CD14-positive monocyte (primary cell): Measurements from ENCODE around the gene INPP4B. TPM values are rescaled to one million over a fixed set of nuclear protein-coding genes. Genes with fewer than 3 reads are reported as not detected.

Experiments
- DNase-seq, 3 donors: peaks; one replicate each; pipeline ENCODE4 v3.0.0-alpha.2; 2011 to 2022
- H2AFZ ChIP-seq: 2 replicates; pipeline ENCODE4 v1.6.0; 2012; ENCODE audit warnings: mild to moderate bottlenecking, low read depth, low read length, inconsistent platforms; ENCODE audit not compliant: insufficient read depth, poor library complexity, severe bottlenecking
- H3K27ac ChIP-seq, 2 donors: 1 replicate in 1 of 2; 2 replicates in 1 of 2; pipeline ENCODE4 v1.5.1; 2012 to 2013; ENCODE audit warnings: low read length in 2 of 2, control low read depth in 1 of 2, inconsistent platforms in 1 of 2, low read depth in 1 of 2, mild to moderate bottlenecking in 1 of 2
- H3K27me3 ChIP-seq, 2 donors: one replicate each; pipeline versions ENCODE4 v1.6.0 to v1.6.1; 2011 to 2013; ENCODE audit warnings: low read length in 2 of 2; ENCODE audit not compliant: control insufficient read depth in 2 of 2, insufficient read depth in 2 of 2
- H3K36me3 ChIP-seq, 2 donors: replicated peaks in 1 of 2; 1 replicate in 1 of 2; 2 replicates in 1 of 2; pipeline versions ENCODE4 v1.5.1 to v1.6.1; 2012 to 2013; ENCODE audit warnings: low read length in 2 of 2, control low read depth in 1 of 2, inconsistent platforms in 1 of 2, mild to moderate bottlenecking in 1 of 2; ENCODE audit not compliant: insufficient read depth in 2 of 2, control insufficient read depth in 1 of 2
- H3K4me1 ChIP-seq, 2 donors: 1 replicate in 1 of 2; 2 replicates in 1 of 2; pipeline versions ENCODE4 v1.5.1 to v1.6.1; 2012 to 2013; ENCODE audit warnings: low read length in 2 of 2, control low read depth in 1 of 2, inconsistent platforms in 1 of 2, mild to moderate bottlenecking in 1 of 2, moderate library complexity in 1 of 2; ENCODE audit not compliant: insufficient read depth in 2 of 2, control insufficient read depth in 1 of 2
- H3K4me2 ChIP-seq: replicated peaks from 2 replicates; pipeline ENCODE3; 2012; ENCODE audit warnings: low read length, moderate library complexity, mild to moderate bottlenecking; ENCODE audit not compliant: poor library complexity, severe bottlenecking; ENCODE audit errors: extremely low read depth
- H3K4me3 ChIP-seq, 3 experiments: fragments of 200-600 bp in 1 of 3; sonication (generic) in 1 of 3; replicated peaks in 1 of 3; 1 replicate in 2 of 3; 2 replicates in 1 of 3; pipeline ENCODE4 v1.5.1; 2011 to 2013; ENCODE audit warnings: low read length in 3 of 3, mild to moderate bottlenecking in 3 of 3, control low read depth in 2 of 3, low read depth in 2 of 3, inconsistent platforms in 1 of 3, moderate library complexity in 1 of 3
- H3K79me2 ChIP-seq: 2 replicates; pipeline ENCODE4 v1.6.0; 2012; ENCODE audit warnings: mild to moderate bottlenecking, control low read depth, inconsistent platforms, low read length, moderate library complexity; ENCODE audit not compliant: insufficient read depth
- H3K9ac ChIP-seq: 2 replicates; pipeline ENCODE4 v1.6.0; 2017; ENCODE audit warnings: low read length, mild to moderate bottlenecking; ENCODE audit not compliant: insufficient read depth, poor library complexity, severe bottlenecking
- H3K9me3 ChIP-seq, 2 donors: replicated peaks in 1 of 2; 1 replicate in 1 of 2; 2 replicates in 1 of 2; pipeline versions ENCODE4 v1.5.1 to v1.6.1; 2012 to 2013; ENCODE audit warnings: low read length in 2 of 2, control low read depth in 1 of 2; ENCODE audit not compliant: control insufficient read depth in 1 of 2, insufficient read depth in 1 of 2
- H4K20me1 ChIP-seq: 2 replicates; pipeline ENCODE4 v1.6.0; 2012; ENCODE audit warnings: mild to moderate bottlenecking, low read length, control low read depth, moderate library complexity; ENCODE audit not compliant: insufficient read depth
- H3K27ac Mint-ChIP-seq, 7 donors: one replicate each; pipeline ENCODE4 v1.8.0; 2020; ENCODE audit warnings: mild to moderate bottlenecking in 7 of 7, mixed read lengths in 7 of 7, moderate library complexity in 6 of 7, inconsistent platforms in 2 of 7
- H3K27me3 Mint-ChIP-seq, 3 donors: one replicate each; pipeline ENCODE4 v1.8.0; 2021 to 2022; ENCODE audit warnings: low read depth in 3 of 3, mild to moderate bottlenecking in 3 of 3, mixed read lengths in 3 of 3, moderate library complexity in 3 of 3, inconsistent platforms in 1 of 3
- H3K36me3 Mint-ChIP-seq, 2 donors: one replicate each; pipeline ENCODE4 v1.8.0; 2020; ENCODE audit warnings: mixed read lengths in 2 of 2, inconsistent platforms in 1 of 2, mild to moderate bottlenecking in 1 of 2
- H3K4me1 Mint-ChIP-seq: one replicate; pipeline ENCODE4 v1.8.0; 2020; ENCODE audit warnings: mild to moderate bottlenecking, mixed read lengths
- H3K4me3 Mint-ChIP-seq, 2 donors: one replicate each; pipeline ENCODE4 v1.8.0; 2020; ENCODE audit warnings: mild to moderate bottlenecking in 2 of 2, mixed read lengths in 2 of 2, moderate library complexity in 1 of 2
- H3K9me3 Mint-ChIP-seq, 7 donors: one replicate each; pipeline ENCODE4 v1.8.0; 2020 to 2022; ENCODE audit warnings: mixed read lengths in 7 of 7, mild to moderate bottlenecking in 6 of 7, moderate library complexity in 6 of 7, inconsistent platforms in 2 of 7
- WGBS: methylation state at CpG from one replicate; pipeline ENCODE4 v1.1.5; 2013; ENCODE audit warnings: missing lambda C conversion rate; ENCODE audit not compliant: insufficient coverage; 5-methylcytosine and 5-hydroxymethylcytosine counted together
- intact Hi-C, 2 donors: fragments of 100-400 bp; cut with micrococcal nuclease; formaldehyde crosslinking; loops; one replicate each; pipeline versions ENCODE4 v1.15.0 to v1.15.1; 2023
- polyA plus RNA-seq, 3 donors: library from polyadenylated mRNA; depleted of rRNA in 1 of 3; unstranded in 2 of 3; stranded (reverse) in 1 of 3; fragments of 300-500 nt in 2 of 3; fragments of >200 nt in 1 of 3; fragmentation: Illumina TruSeq in 2 of 3; gene quantifications; 1 replicate in 2 of 3; 2 replicates in 1 of 3; pipeline ENCODE4 v1.2.3, GENCODE V29; 2012 to 2021
- TF ChIP-seq, protein P1 (sequence below): fragments of 200-600 bp; IDR thresholded peaks from one replicate; pipeline ENCODE4 v1.8.0; 2022; ENCODE audit warnings: antibody characterized with exemption, mild to moderate bottlenecking

The INPP4B gene
- polyA plus RNA-seq, 3 donors, result 0.13 to 0.38 (median 0.22) TPM

DNA sequence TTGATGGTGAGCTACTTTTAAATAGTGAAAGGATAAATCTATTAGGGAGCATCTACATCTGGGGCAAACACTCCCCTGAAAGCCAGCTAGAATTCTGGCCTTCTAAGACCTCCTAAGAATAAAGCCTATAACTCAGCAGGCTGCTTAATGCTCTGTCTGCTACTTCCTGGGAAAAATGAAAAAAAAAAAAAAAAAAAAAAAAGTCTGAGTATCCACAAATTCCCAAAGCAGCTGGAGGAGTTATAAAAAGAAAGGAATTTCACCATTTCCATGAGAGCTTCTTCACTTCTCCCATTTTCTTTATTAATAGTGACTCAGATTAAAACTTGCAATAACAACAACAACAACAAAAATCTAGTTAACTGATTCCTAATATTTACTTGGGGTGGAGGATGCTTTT, 511.2 kb downstream of the INPP4B start:
- no peak for DNase-seq
- H3K4me2 ChIP-seq, result no peak overlapping the region
- H3K9me3 ChIP-seq, result peaks cover 0 to 16% of the 10 kb centered on the region in 2 donors
- TF ChIP-seq, protein P1, sequence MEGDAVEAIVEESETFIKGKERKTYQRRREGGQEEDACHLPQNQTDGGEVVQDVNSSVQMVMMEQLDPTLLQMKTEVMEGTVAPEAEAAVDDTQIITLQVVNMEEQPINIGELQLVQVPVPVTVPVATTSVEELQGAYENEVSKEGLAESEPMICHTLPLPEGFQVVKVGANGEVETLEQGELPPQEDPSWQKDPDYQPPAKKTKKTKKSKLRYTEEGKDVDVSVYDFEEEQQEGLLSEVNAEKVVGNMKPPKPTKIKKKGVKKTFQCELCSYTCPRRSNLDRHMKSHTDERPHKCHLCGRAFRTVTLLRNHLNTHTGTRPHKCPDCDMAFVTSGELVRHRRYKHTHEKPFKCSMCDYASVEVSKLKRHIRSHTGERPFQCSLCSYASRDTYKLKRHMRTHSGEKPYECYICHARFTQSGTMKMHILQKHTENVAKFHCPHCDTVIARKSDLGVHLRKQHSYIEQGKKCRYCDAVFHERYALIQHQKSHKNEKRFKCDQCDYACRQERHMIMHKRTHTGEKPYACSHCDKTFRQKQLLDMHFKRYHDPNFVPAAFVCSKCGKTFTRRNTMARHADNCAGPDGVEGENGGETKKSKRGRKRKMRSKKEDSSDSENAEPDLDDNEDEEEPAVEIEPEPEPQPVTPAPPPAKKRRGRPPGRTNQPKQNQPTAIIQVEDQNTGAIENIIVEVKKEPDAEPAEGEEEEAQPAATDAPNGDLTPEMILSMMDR, result no peak
- no peak overlapping the region for H3K9ac ChIP-seq
- H3K9me3 Mint-ChIP-seq, result peaks cover 0 to 20% (median 8%) of the 10 kb centered on the region in 7 donors
- H3K4me3 Mint-ChIP-seq, result no peak overlapping the region
- no peaks in the 10 kb centered on the region for H3K4me1 ChIP-seq
- H3K4me1 Mint-ChIP-seq, result no peaks in the 10 kb centered on the region
- no peaks in the 10 kb centered on the region for H3K79me2 ChIP-seq
- no peaks in the 10 kb centered on the region for H4K20me1 ChIP-seq
- peaks cover 0 to 2% (median 0%) of the 10 kb centered on the region in 3 donors for H3K27me3 Mint-ChIP-seq
- H3K36me3 ChIP-seq, result no peaks in the 10 kb centered on the region
- H3K36me3 Mint-ChIP-seq, result no peaks in the 10 kb centered on the region
- intact Hi-C loops, result no loop called here
- H3K4me3 ChIP-seq, result no peak overlapping the region
- no peaks in the 10 kb centered on the region for H3K27me3 ChIP-seq
- no peak overlapping the region for H2AFZ ChIP-seq
- H3K27ac ChIP-seq, result no peak overlapping the region
- H3K27ac Mint-ChIP-seq, result no peak overlapping the region

DNA sequence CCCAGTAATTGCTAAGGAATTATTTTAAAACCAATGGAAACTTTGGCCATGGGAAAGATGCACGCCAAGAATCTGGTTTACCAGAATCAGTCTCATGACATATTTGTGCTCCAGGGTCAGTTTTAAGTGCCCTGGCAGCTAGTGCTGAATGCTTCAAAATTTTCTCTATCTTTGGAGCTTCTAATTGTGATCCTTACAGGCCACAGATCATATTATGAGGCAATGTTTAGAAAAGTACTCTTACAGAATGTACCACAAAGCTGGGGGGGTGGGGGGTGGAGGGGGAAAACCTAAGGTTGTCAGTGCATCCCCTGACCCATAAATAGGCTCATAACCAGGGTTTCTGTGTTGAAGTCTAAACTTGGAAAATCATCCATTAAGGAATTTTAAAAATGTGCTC, 514.5 kb downstream of the INPP4B start:
- H4K20me1 ChIP-seq, result no peaks in the 10 kb centered on the region
- Mint-ChIP-seq H3K27me3 (no peaks in the 10 kb centered on the region), H3K27ac (no peak overlapping the region), H3K36me3 (no peaks in the 10 kb centered on the region), H3K9me3 (peaks cover 0 to 17% (median 8%) of the 10 kb centered on the region in 7 donors), H3K4me3 (no peak overlapping the region), H3K4me1 (no peaks in the 10 kb centered on the region)
- H3K4me2 ChIP-seq, result no peak overlapping the region
- no peaks in the 10 kb centered on the region for H3K4me1 ChIP-seq
- H3K9ac ChIP-seq, result no peak overlapping the region
- H3K27ac ChIP-seq, result no peak overlapping the region
- no peaks in the 10 kb centered on the region for H3K79me2 ChIP-seq
- intact Hi-C loops, result no loop called here
- H3K9me3 ChIP-seq, result peaks cover 0 to 15% of the 10 kb centered on the region in 2 donors
- TF ChIP-seq, protein P1, result no peak
- H3K36me3 ChIP-seq, result no peaks in the 10 kb centered on the region
- WGBS, result 100% methylated on average over 1 of the region's 1 CpG
- H3K27me3 ChIP-seq, result no peaks in the 10 kb centered on the region
- no peak overlapping the region for H3K4me3 ChIP-seq
- DNase-seq, result no peak
- no peak overlapping the region for H2AFZ ChIP-seq
